ENCODE data around the gene CEP63. TPM values are rescaled to one million over a fixed set of nuclear protein-coding genes. Genes with fewer than 3 reads are reported as not detected.

The CEP63 gene
- total RNA-seq, 1 donor from 2014 or later: 34.7 TPM

- DNase-seq: no peak
- no peak overlapping the region for H3K4me3 ChIP-seq
- H3K4me1 ChIP-seq: peaks cover 18% of the 10 kb centered on the region
- H3K27me3 ChIP-seq (ENCODE audit: low read depth): no peaks in the 10 kb centered on the region
- TF ChIP-seq CTCF (IDR thresholded peaks at IDR 0.05; ENCODE audit: borderline replicate concordance): no peak
- no peak overlapping the region for H3K27ac ChIP-seq (replicated peaks)
- intact Hi-C loops (cut with micrococcal nuclease): no loop called here
- no peaks in the 10 kb centered on the region for H3K9me3 ChIP-seq (replicated peaks)
- peaks cover 11% of the 10 kb centered on the region for H3K36me3 ChIP-seq
Measured at GRCh38 chr3:134613006-134613520, 127.2 kb downstream of the CEP63 start.

GRCh38 chr3:134614955-134615354 is 129.1 kb downstream of the CEP63 start:
- Histone ChIP-seq H3K27ac (replicated peaks) (no peak overlapping the region), H3K4me1 (peaks cover 18% of the 10 kb centered on the region), H3K9me3 (replicated peaks) (no peaks in the 10 kb centered on the region), H3K36me3 (peaks cover 26% of the 10 kb centered on the region), H3K4me3 (no peak overlapping the region), H3K27me3 (ENCODE audit: low read depth) (no peaks in the 10 kb centered on the region)
- intact Hi-C loops (cut with micrococcal nuclease): no loop called here
- DNase-seq: no peak
- TF ChIP-seq CTCF (IDR thresholded peaks at IDR 0.05; ENCODE audit: borderline replicate concordance): no peak

- intact Hi-C loops (cut with micrococcal nuclease): no loop called here
- no peaks in the 10 kb centered on the region for H3K9me3 ChIP-seq (replicated peaks)
- no peak for TF ChIP-seq CTCF (IDR thresholded peaks at IDR 0.05; ENCODE audit: borderline replicate concordance)
- no peak overlapping the region for H3K27ac ChIP-seq (replicated peaks)
- DNase-seq: no peak
- H3K4me3 ChIP-seq: no peak overlapping the region
- H3K27me3 ChIP-seq (ENCODE audit: low read depth): no peaks in the 10 kb centered on the region
- H3K4me1 ChIP-seq: peaks cover 15% of the 10 kb centered on the region
- peaks cover 30% of the 10 kb centered on the region for H3K36me3 ChIP-seq
Measured at GRCh38 chr3:134615743-134616142, 129.9 kb downstream of the CEP63 start.

- DNase-seq: no peak
- no peak for TF ChIP-seq CTCF (IDR thresholded peaks at IDR 0.05; ENCODE audit: borderline replicate concordance)
- Histone ChIP-seq H3K27me3 (ENCODE audit: low read depth) (no peaks in the 10 kb centered on the region), H3K4me1 (peaks cover 6% of the 10 kb centered on the region), H3K4me3 (no peak overlapping the region), H3K27ac (replicated peaks) (no peak overlapping the region), H3K36me3 (peaks cover 30% of the 10 kb centered on the region), H3K9me3 (replicated peaks) (no peaks in the 10 kb centered on the region)
- intact Hi-C loops (cut with micrococcal nuclease): no loop called here
Measured at GRCh38 chr3:134617608-134618477, 132.0 kb downstream of the CEP63 start.

GRCh38 chr3:134618478-134619300 is 132.8 kb downstream of the CEP63 start:
- Histone ChIP-seq H3K4me3 (no peak overlapping the region), H3K9me3 (replicated peaks) (no peaks in the 10 kb centered on the region), H3K4me1 (no peaks in the 10 kb centered on the region), H3K27ac (replicated peaks) (no peak overlapping the region), H3K27me3 (ENCODE audit: low read depth) (no peaks in the 10 kb centered on the region), H3K36me3 (peaks cover 30% of the 10 kb centered on the region)
- intact Hi-C loops (cut with micrococcal nuclease): no loop called here
- TF ChIP-seq CTCF (IDR thresholded peaks at IDR 0.05; ENCODE audit: borderline replicate concordance): no peak
- no peak for DNase-seq

All from left ventricle myocardium inferior (tissue), 1 donor.